ENCODE data around the gene YARS1. TPM values are rescaled to one million over a fixed set of nuclear protein-coding genes. Genes with fewer than 3 reads are reported as not detected.

YARS1 gene
- total and polyA plus RNA-seq, 2 experiments from 2014 or later, result 134 to 182 TPM

- Mint-ChIP-seq H3K27ac (no peak overlapping the region), H3K27me3 (ENCODE audit: insufficient read depth, low read depth, poor library complexity) (peaks cover 17% of the 10 kb centered on the region), H3K36me3 (ENCODE audit: low read depth) (peaks cover 45% of the 10 kb centered on the region), H3K9me3 (no peaks in the 10 kb centered on the region; the same call in 2 of the 3 replicates), H3K4me3 (no peak overlapping the region), H3K4me1 (peaks cover 50% of the 10 kb centered on the region)
- H2AFZ ChIP-seq, result no peak overlapping the region
- peaks cover 43% of the 10 kb centered on the region for H3K4me1 ChIP-seq (ENCODE audit: insufficient read depth)
- H3K36me3 ChIP-seq (ENCODE audit: insufficient read depth), result 0 out of 2 replicates have a peak, but pooled peaks cover 9% of the 10 kb centered on the region
- no peak for ATAC-seq
- H4K20me1 ChIP-seq (replicated peaks; ENCODE audit: insufficient read depth), result peaks cover 24% of the 10 kb centered on the region
- H3K9me2 ChIP-seq (ENCODE audit: insufficient read depth), result no peaks in the 10 kb centered on the region
- no peak overlapping the region for H3K4me3 ChIP-seq
- no peak for TF ChIP-seq ZNF114 (CRISPR knock-in tag; IDR thresholded peaks at IDR 0.05)
- peaks cover 48% of the 10 kb centered on the region for H3K79me2 ChIP-seq (replicated peaks; ENCODE audit: insufficient read depth)
- H3K27me3 ChIP-seq (ENCODE audit: insufficient read depth), result no peaks in the 10 kb centered on the region
- H3K27ac ChIP-seq (ENCODE audit: low read depth), result no peak overlapping the region
- DNase-seq (ENCODE audit: low spot score), result no peak
- H3F3A ChIP-seq (replicated peaks; ENCODE audit: low read depth), result peaks cover 27% of the 10 kb centered on the region
- no peak overlapping the region for H3K4me2 ChIP-seq
Measured at GRCh38 chr1:32768110-32768850, 48.9 kb downstream of the YARS1 start.

- no peak overlapping the region; the same call in 1 of the 2 replicates for H3K27ac Mint-ChIP-seq
- no peak for ATAC-seq
- Histone ChIP-seq H3K27ac (ENCODE audit: low read depth) (no peak overlapping the region), H3K4me3 (peak overlapping the region; percentile 64; the same call in 1 of the 2 replicates), H3K27me3 (ENCODE audit: insufficient read depth) (no peaks in the 10 kb centered on the region), H3K36me3 (ENCODE audit: insufficient read depth) (0 out of 2 replicates have a peak, but pooled peaks cover 9% of the 10 kb centered on the region), H3F3A (replicated peaks; ENCODE audit: low read depth) (peaks cover 27% of the 10 kb centered on the region), H3K9me2 (ENCODE audit: insufficient read depth) (no peaks in the 10 kb centered on the region), H3K4me1 (ENCODE audit: insufficient read depth) (peaks cover 45% of the 10 kb centered on the region), H3K4me2 (peak overlapping the region; percentile 99), H4K20me1 (replicated peaks; ENCODE audit: insufficient read depth) (peaks cover 22% of the 10 kb centered on the region), H2AFZ (no peak overlapping the region), H3K79me2 (replicated peaks; ENCODE audit: insufficient read depth) (peaks cover 54% of the 10 kb centered on the region)
- no peaks in the 10 kb centered on the region; the same call in 2 of the 3 replicates for H3K9me3 Mint-ChIP-seq
- H3K4me1 Mint-ChIP-seq, result peaks cover 49% of the 10 kb centered on the region
- no peak for DNase-seq (ENCODE audit: low spot score)
- H3K4me3 Mint-ChIP-seq, result peak overlapping the region; percentile 62; the same call in 1 of the 3 replicates
- peaks cover 43% of the 10 kb centered on the region for H3K36me3 Mint-ChIP-seq (ENCODE audit: low read depth)
- H3K27me3 Mint-ChIP-seq (ENCODE audit: insufficient read depth, low read depth, poor library complexity), result peaks cover 12% of the 10 kb centered on the region
- TF ChIP-seq ZNF462 (CRISPR knock-in tag; IDR thresholded peaks at IDR 0.05) (no peak), ZNF114 (CRISPR knock-in tag; IDR thresholded peaks at IDR 0.05) (no peak), ETS1 (IDR thresholded peaks at IDR 0.05) (no peak), STAT1 (IDR thresholded peaks at IDR 0.05; ENCODE audit: unreplicated experiment) (no peak), NANOG (IDR thresholded peaks at IDR 0.05; ENCODE audit: borderline replicate concordance) (no peak), EZH2 (IDR thresholded peaks at IDR 0.05; ENCODE audit: low read depth, unreplicated experiment) (no peak), EZH2phosphoT487 (IDR thresholded peaks at IDR 0.05; ENCODE audit: unreplicated experiment) (no peak), POLR2AphosphoS5 (IDR thresholded peaks at IDR 0.05; ENCODE audit: low read depth) (no peak), CREB1 (CRISPR knock-in tag; IDR thresholded peaks at IDR 0.05; ENCODE audit: low read depth) (no peak), CTCF (conservative IDR thresholded peaks at IDR 0.05; ENCODE audit: low read depth in 2 of 2) (no peak)
Measured at GRCh38 chr1:32767641-32768040, 49.5 kb downstream of the YARS1 start.
